Nephron progenitor cell (in vitro differentiated cells): ENCODE data around the gene PTGDS.

ENCODE experiments used
- DNase-seq: peaks from one replicate; pipeline ENCODE4 v3.0.0; 2021
- H3K27ac Mint-ChIP-seq: 2 replicates; pipeline ENCODE4 v1.8.0; 2021; ENCODE audit warnings: mild to moderate bottlenecking, moderate library complexity, mixed read lengths
- H3K27me3 Mint-ChIP-seq: 2 replicates; pipeline ENCODE4 v1.8.0; 2021; ENCODE audit warnings: mild to moderate bottlenecking, low read depth, mixed read lengths; ENCODE audit not compliant: poor library complexity
- H3K36me3 Mint-ChIP-seq: 2 replicates; pipeline ENCODE4 v1.8.0; 2021; ENCODE audit warnings: low read depth, mixed read lengths
- H3K4me1 Mint-ChIP-seq: 2 replicates; pipeline ENCODE4 v1.8.0; 2021; ENCODE audit warnings: mixed read lengths
- H3K4me3 Mint-ChIP-seq: 2 replicates; pipeline ENCODE4 v1.8.0; 2021; ENCODE audit warnings: mild to moderate bottlenecking, moderate library complexity, mixed read lengths
- H3K9me3 Mint-ChIP-seq: 2 replicates; pipeline ENCODE4 v1.8.0; 2021; ENCODE audit warnings: mild to moderate bottlenecking, moderate library complexity, mixed read lengths
- TF ChIP-seq, protein P1 (sequence below): fragments of 200-600 bp; sonication (generic); IDR thresholded peaks from 2 replicates; pipeline ENCODE4 v1.5.0; 2021; ENCODE audit warnings: antibody characterized with exemption

Gene PTGDS

DNA sequence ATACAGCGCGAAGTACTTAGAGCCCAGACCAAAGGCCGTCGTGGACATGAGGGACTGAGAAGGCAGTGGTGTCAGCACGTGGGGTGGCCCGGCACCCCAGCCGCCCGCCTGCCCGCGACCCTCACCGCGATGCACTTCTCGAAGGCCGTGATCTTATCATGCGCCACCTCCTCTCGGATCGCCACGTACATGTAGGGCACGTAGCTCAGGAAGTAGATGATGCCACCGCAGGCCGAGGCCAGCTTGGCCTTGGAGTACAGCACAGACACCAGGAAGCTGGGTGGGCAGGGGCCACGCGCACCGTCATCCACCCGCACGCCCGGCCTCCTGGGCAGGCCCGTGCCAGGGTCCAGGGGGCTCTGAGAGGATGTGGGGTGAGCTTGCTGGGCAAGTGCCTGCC is 39.8 kb downstream of the PTGDS start:
- Mint-ChIP-seq H3K27ac (no peak overlapping the region), H3K27me3 (no peaks in the 10 kb centered on the region), H3K4me1 (peaks cover 2% of the 10 kb centered on the region), H3K4me3 (no peak overlapping the region), H3K9me3 (no peaks in the 10 kb centered on the region), H3K36me3 (peaks cover 6% of the 10 kb centered on the region)
- no peak for DNase-seq
- TF ChIP-seq, protein P1, sequence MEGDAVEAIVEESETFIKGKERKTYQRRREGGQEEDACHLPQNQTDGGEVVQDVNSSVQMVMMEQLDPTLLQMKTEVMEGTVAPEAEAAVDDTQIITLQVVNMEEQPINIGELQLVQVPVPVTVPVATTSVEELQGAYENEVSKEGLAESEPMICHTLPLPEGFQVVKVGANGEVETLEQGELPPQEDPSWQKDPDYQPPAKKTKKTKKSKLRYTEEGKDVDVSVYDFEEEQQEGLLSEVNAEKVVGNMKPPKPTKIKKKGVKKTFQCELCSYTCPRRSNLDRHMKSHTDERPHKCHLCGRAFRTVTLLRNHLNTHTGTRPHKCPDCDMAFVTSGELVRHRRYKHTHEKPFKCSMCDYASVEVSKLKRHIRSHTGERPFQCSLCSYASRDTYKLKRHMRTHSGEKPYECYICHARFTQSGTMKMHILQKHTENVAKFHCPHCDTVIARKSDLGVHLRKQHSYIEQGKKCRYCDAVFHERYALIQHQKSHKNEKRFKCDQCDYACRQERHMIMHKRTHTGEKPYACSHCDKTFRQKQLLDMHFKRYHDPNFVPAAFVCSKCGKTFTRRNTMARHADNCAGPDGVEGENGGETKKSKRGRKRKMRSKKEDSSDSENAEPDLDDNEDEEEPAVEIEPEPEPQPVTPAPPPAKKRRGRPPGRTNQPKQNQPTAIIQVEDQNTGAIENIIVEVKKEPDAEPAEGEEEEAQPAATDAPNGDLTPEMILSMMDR: no peak

DNA sequence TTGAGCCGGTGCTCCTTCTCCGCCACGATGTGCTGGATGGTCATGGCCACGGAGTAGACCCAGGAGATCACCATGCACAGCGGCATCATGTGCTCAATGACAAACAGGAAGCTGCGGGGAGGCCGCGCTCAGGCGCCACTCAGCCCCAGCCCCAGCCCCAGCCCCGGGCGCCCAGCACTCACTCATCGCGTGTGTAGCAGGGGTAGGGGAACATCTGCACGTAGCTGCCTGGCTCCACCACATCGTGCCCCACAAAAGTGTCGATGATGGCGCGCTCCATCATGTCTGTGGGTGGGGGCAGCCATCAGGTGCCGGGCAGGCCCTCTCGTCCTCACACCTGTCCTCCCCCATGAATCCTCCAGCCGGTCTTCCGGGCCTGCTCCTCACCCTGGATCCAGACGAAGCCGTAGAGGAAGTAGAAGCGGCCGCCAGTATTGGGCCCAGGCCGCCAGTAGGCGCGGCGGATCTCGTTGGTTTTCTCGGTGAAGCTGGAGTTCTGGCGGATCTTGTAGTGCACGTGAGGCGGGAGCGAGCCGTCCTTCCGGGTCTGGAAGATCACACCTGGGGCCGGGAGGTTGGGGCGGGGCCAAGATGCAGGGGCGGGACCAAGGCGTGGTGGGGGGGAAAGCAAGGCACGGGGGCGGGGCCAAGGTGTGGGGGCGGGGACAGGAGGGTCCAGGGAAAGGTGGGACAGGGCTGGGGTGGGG is 40.6 kb downstream of the PTGDS start:
- no peak for DNase-seq
- Mint-ChIP-seq H3K27me3 (no peaks in the 10 kb centered on the region), H3K36me3 (peaks cover 6% of the 10 kb centered on the region), H3K4me3 (no peak overlapping the region), H3K9me3 (no peaks in the 10 kb centered on the region), H3K27ac (no peak overlapping the region), H3K4me1 (peaks cover 7% of the 10 kb centered on the region)
- TF ChIP-seq, protein P1: no peak

DNA sequence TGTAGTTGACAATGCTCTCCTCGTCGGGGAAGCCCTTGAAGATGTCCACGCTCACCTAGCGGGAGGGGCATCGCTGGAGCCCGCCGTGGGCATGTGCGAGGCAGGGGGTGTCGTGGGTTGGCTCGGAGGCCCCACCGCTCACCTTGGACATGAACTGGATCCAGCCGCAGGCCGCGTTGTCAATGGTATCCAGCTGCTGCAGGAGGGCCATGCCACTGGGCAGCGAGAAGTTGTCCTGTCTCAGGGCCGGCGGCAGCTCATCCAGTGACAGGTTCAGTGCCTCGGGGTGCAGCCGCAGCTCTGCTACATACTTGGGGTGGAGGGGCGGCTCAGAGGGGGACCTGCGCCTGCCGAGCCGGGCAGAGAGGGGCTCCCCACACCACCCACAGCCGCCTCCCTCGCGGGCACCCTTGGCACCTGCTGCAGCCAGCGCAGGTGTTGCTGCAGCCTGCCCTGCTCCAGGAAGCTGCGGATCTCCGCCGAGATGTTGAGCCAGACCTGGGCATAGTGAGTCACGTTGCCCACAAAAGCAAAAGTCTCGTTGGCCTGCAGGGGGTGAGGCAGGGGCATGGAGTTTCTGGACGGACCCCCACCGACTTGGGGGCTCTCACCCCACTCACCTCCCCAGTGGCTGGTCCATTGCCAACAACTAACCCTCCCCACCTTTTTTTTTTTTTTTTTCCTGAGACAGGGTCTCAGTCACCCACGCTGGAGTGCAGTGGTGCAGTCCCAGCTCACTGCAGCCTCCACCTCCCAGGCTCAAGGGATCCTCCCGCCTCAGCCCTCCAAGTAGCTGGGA is 41.7 kb downstream of the PTGDS start:
- Mint-ChIP-seq H3K36me3 (peaks cover 6% of the 10 kb centered on the region), H3K4me1 (peaks cover 15% of the 10 kb centered on the region), H3K27ac (no peak overlapping the region), H3K9me3 (no peaks in the 10 kb centered on the region), H3K27me3 (no peaks in the 10 kb centered on the region), H3K4me3 (no peak overlapping the region)
- DNase-seq: no peak
- TF ChIP-seq, protein P1: no peak

DNA sequence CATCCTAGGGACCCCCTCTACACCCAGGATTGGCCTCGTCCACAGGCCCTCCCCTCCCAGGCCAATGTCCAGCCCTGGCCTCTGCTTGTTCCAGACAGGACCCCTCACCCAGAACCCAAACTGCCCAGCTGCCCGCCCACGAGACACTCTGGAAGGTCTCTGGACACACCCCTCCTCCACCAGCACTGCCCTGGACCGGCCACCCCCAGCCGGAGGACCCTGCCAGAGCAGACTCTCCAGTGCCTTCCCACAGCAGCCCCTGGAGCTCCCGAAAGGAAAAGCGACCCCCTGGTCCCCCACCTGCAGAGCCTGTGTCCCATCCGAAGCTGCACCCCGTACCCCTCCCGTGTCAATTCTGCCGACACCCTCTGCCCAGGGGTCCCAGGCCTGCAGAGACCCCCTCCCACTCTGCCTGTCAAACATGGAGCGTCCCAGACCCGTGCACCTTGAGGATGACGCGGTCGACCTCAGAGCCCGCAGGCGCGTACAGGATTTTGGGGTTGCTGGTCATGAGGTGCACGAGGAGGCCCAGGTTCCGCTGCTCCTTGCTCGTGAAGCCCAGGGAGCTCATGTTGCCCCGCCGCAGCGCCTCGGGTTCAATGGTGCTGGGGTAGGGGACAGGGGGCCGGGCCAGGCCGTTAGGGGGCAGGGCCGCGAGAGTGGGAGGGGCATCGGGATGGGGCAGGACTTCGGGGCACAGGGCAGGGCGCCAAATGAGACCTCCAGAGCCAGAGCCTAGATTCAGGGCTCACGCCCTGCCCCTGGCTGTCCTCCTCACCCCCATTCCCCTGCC is 42.8 kb downstream of the PTGDS start:
- peaks cover 6% of the 10 kb centered on the region for H3K36me3 Mint-ChIP-seq
- TF ChIP-seq, protein P1: no peak
- H3K4me3 Mint-ChIP-seq: no peak overlapping the region
- DNase-seq: no peak
- H3K9me3 Mint-ChIP-seq: no peaks in the 10 kb centered on the region
- peak overlapping the region; percentile 74 for H3K27ac Mint-ChIP-seq
- no peaks in the 10 kb centered on the region for H3K27me3 Mint-ChIP-seq
- peaks cover 15% of the 10 kb centered on the region for H3K4me1 Mint-ChIP-seq

DNA sequence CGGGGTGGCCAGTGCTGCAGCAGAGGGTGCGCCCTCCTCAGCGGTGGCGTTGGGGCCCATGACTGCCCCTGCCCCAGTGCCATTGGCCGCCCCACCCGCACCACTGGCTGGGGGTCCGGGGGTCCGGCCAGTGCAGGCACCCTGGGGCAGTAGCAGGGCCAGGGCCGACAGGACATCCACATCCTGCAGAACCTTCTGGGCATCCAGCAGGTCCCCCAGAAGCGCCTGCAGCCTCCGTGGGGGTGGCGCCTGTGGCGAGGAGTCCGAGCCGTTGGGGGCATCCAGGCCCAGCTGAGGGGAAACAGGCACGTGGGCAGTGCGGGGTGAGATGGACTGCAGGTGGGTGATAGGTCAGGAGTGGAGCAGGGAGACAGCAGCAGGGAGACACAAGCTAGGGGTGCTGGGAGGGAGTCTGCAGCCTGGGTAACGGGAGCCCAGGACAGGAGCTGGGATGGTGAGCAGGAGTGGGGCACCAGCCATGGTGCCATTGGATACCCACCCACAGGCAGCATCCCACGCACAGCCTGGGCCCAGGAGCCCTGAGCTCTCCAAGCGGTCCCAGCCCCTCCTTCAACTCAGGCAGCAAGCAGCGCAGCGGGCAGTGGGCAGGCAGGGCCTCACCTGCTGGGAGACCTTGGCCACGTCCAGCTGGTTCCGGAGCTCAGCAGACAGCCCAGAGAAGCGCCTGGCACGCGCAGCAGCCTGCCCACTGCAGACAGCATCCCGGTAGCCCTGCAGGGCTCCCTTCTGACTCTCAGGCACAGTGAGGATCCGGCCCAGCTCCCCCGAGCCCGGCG is 43.7 kb downstream of the PTGDS start:
- no peak for DNase-seq
- Mint-ChIP-seq H3K36me3 (peaks cover 6% of the 10 kb centered on the region), H3K4me1 (peaks cover 15% of the 10 kb centered on the region), H3K27me3 (no peaks in the 10 kb centered on the region), H3K27ac (no peak overlapping the region), H3K9me3 (no peaks in the 10 kb centered on the region), H3K4me3 (no peak overlapping the region)
- TF ChIP-seq, protein P1: no peak
